K562 (cell line): ENCODE results near the gene PALLD. TPM values are rescaled to one million over a fixed set of nuclear protein-coding genes. Genes with fewer than 3 reads are reported as not detected.

Experiments
- ATAC-seq: fragments of 200-7000 bp; cut with Tn5 transposase; 3 replicates; pipeline ENCODE4 v1.9.1; 2020; ENCODE audit warnings: moderate library complexity
- BruUV-seq: library from RNA; stranded (reverse); fragments of 400-500 nt; replicated peaks from 2 replicates; lab custom pipeline; 2021; lab: Mats Ljungman, UMichigan
- CTCF ChIA-PET: fragments of 300-600 bp; formaldehyde crosslinking; extraction: SDS; loops from one replicate; lab custom pipeline; 2021; ENCODE audit warnings: low intra/inter-chr PET ratio; lab: Yijun Ruan, JAX
- POLR2A ChIA-PET: fragments of 300-600, 350-650 bp; sonication (Branson Sonifier 250); formaldehyde crosslinking; extraction: SDS; loops from one replicate; lab custom pipeline; 2021; ENCODE audit warnings: antibody characterized with exemption, inconsistent platforms; lab: Yijun Ruan, JAX
- DNase-seq, 4 experiments: peaks; one replicate each; pipeline versions ENCODE4 v3.0.0 to v3.0.0-alpha.2; 2011 to 2018; ENCODE audit warnings: low spot score in 3 of 4, mixed read lengths in 3 of 4; ENCODE audit errors: extremely low read depth in 1 of 4
- FAIRE-seq: peaks from 2 replicates; lab custom pipeline; 2011; peaks lifted over from hg19 to GRCh38; lab: Jason Lieb, UNC
- H2AFZ ChIP-seq: 2 replicates; pipeline ENCODE4 v1.6.0; 2011; ENCODE audit warnings: low read depth, low read length, control low read depth, inconsistent platforms
- H3K27ac ChIP-seq: fragments of 200-600 bp; 3 replicates; pipeline ENCODE4 v1.8.0; 2011; ENCODE audit warnings: low read depth, mild to moderate bottlenecking, control low read depth, inconsistent platforms, low read length, moderate library complexity, mixed read lengths; ENCODE audit errors: extremely low read depth
- H3K27me3 ChIP-seq, 2 experiments: fragments of 300-600 bp in 1 of 2; 2 replicates in 1 of 2; 3 replicates in 1 of 2; pipeline versions ENCODE4 v1.6.0 to v1.8.0; 2011; ENCODE audit warnings: inconsistent platforms in 2 of 2, low read length in 2 of 2, mild to moderate bottlenecking in 1 of 2, mixed read lengths in 1 of 2, moderate library complexity in 1 of 2; ENCODE audit not compliant: control insufficient read depth in 2 of 2, insufficient read depth in 2 of 2
- H3K36me3 ChIP-seq: fragments of 300-600 bp; 3 replicates; pipeline ENCODE4 v1.8.0; 2011; ENCODE audit warnings: mild to moderate bottlenecking, low read length, inconsistent platforms; ENCODE audit not compliant: control insufficient read depth, insufficient read depth
- H3K4me1 ChIP-seq, 2 experiments: fragments of 200-600 bp in 1 of 2; replicated peaks in 1 of 2; 2 replicates in 1 of 2; 3 replicates in 1 of 2; pipeline versions ENCODE4 v1.5.1 to v1.8.0; 2011; ENCODE audit warnings: inconsistent platforms in 2 of 2, low read length in 2 of 2, mild to moderate bottlenecking in 1 of 2, mixed read lengths in 1 of 2, moderate library complexity in 1 of 2; ENCODE audit not compliant: control insufficient read depth in 2 of 2, insufficient read depth in 2 of 2
- H3K4me2 ChIP-seq: 2 replicates; pipeline ENCODE4 v1.6.1; 2011; ENCODE audit warnings: low read length, control low read depth, inconsistent platforms, mixed read lengths; ENCODE audit not compliant: insufficient read depth
- H3K4me3 ChIP-seq: fragments of 200-600 bp; sonication (generic), shearing (Covaris generic); 2 replicates; pipeline ENCODE4 v1.5.1; 2016; ENCODE audit warnings: control low read depth, inconsistent platforms
- H3K79me2 ChIP-seq: fragments of 200-600 bp; 3 replicates; pipeline ENCODE4 v1.8.0; 2011; ENCODE audit warnings: low read length, inconsistent platforms; ENCODE audit not compliant: control insufficient read depth, insufficient read depth
- H3K9ac ChIP-seq, 2 experiments: 2 replicates each; pipeline versions ENCODE4 v1.6.0 to v1.6.1; 2011; ENCODE audit warnings: low read depth in 2 of 2, low read length in 2 of 2, control low read depth in 1 of 2, inconsistent platforms in 1 of 2, mild to moderate bottlenecking in 1 of 2, mixed read lengths in 1 of 2; ENCODE audit not compliant: insufficient read depth in 1 of 2
- H3K9me1 ChIP-seq: one replicate; pipeline ENCODE4 v1.6.0; 2011; ENCODE audit warnings: inconsistent platforms, mild to moderate bottlenecking, low read length, moderate library complexity; ENCODE audit not compliant: control insufficient read depth, insufficient read depth
- H3K9me3 ChIP-seq: replicated peaks from 2 replicates; pipeline ENCODE4 v1.5.1; 2011; ENCODE audit warnings: low read depth, low read length, inconsistent platforms; ENCODE audit not compliant: control insufficient read depth, insufficient read depth
- H4K20me1 ChIP-seq: replicated peaks from 2 replicates; pipeline ENCODE4 v1.6.1; 2011; ENCODE audit warnings: low read length, inconsistent platforms, mixed read lengths; ENCODE audit not compliant: control insufficient read depth, insufficient read depth
- CBX2 ChIP-seq: fragments of 200-600 bp; sonication (generic); IDR thresholded peaks from one replicate; pipeline ENCODE4 v1.6.1; 2012; ENCODE audit warnings: mild to moderate bottlenecking, low read length, inconsistent platforms; ENCODE audit not compliant: insufficient read depth, poor library complexity, severe bottlenecking
- ETV6 ChIP-seq, 3 experiments: fragments of 150-350 bp in 1 of 3; sonication (generic) in 1 of 3; formaldehyde crosslinking in 1 of 3; IDR thresholded peaks; 2 replicates each; pipeline versions ENCODE4 v1.6.1 to v1.8.0; 2014 to 2022; ENCODE audit warnings: borderline replicate concordance in 2 of 3, low read depth in 2 of 3, antibody characterized with exemption in 1 of 3, low read length in 1 of 3, mild to moderate bottlenecking in 1 of 3, missing genetic modification reagents in 1 of 3
- NCOA4 ChIP-seq: fragments of 450-650 bp; IDR thresholded peaks from 2 replicates; pipeline ENCODE4 v1.6.1; 2018; ENCODE audit warnings: mild to moderate bottlenecking; ENCODE audit not compliant: partially characterized antibody
- WGBS: fragments of 100-300 bp; shearing (Covaris generic); methylation state at CpG from one replicate; pipeline ENCODE4 v1.1.6; 2016; ENCODE audit warnings: low coverage, mixed read lengths; ENCODE audit not compliant: insufficient coverage; ENCODE audit errors: missing lambda C conversion rate; 5-methylcytosine and 5-hydroxymethylcytosine counted together
- in situ Hi-C: fragments of 300-500 bp; cut with MboI; formaldehyde crosslinking; loops from 4 replicates; pipeline ENCODE4 v1.15.0; 2018; ENCODE audit warnings: inconsistent platforms, mixed read lengths
- intact Hi-C: fragments of 100-400 bp; cut with micrococcal nuclease; formaldehyde crosslinking; loops from 2 replicates; pipeline ENCODE4 v1.14.2; 2022
- polyA plus RNA-seq, 8 experiments: library from polyadenylated mRNA; depleted of rRNA in 4 of 8; stranded (reverse) in 5 of 8; unstranded in 3 of 8; fragments of >200 nt; fragmentation: Nextera tagmentation in 2 of 8; fragmentation: Illumina TruSeq in 1 of 8; extraction: Ambion mirVana in 2 of 8; extraction: Trizol in 1 of 8; gene quantifications; 2 replicates each; pipeline versions ENCODE4 v1.2.1 to v1.2.3, GENCODE V29; 2011 to 2014; ENCODE audit warnings: inconsistent platforms in 1 of 8, missing spikeins in 1 of 8
- total RNA-seq, 7 experiments: library from RNA; depleted of rRNA in 6 of 7; stranded (reverse); fragments of >200 nt in 6 of 7; fragmentation: Illumina TruSeq in 2 of 7; extraction: Trizol in 2 of 7; gene quantifications; 2 replicates each; pipeline versions ENCODE4 v1.2.1 to v1.2.3, GENCODE V29; 2011 to 2021; ENCODE audit warnings: low replicate concordance in 1 of 7

Gene PALLD
- total and polyA plus RNA-seq, 9 of the 15 experiments (the other 6 are each of a cell fraction or from before 2014, with no cell fraction given): 0.01 to 0.35 (median 0.06) TPM; not detected in 3

GRCh38 chr4:168860827-168861226 lies 364.0 kb downstream of the PALLD start:
- DNase-seq (no peak), FAIRE-seq (no peak), ATAC-seq (no peak)
- Histone ChIP-seq H3K9ac (no peak overlapping the region), H4K20me1 (no peaks in the 10 kb centered on the region), H3K4me1 (no peaks in the 10 kb centered on the region), H3K9me3 (no peaks in the 10 kb centered on the region), H3K4me3 (no peak overlapping the region), H3K27me3 (peaks cover 2 to 4% of the 10 kb centered on the region in 2 experiments; a peak in 2 of 5 replicates), H3K79me2 (no peaks in the 10 kb centered on the region), H2AFZ (no peak overlapping the region), H3K36me3 (no peaks in the 10 kb centered on the region), H3K27ac (no peak overlapping the region), H3K4me2 (no peak overlapping the region), H3K9me1 (no peaks in the 10 kb centered on the region)
- intact Hi-C loops: no loop called here
- ChIA-PET POLR2A (no interaction called here), CTCF (no interaction called here)
- TF ChIP-seq NCOA4 (no peak), CBX2 (no peak), ETV6 (IDR thresholded peaks at IDR 0.05; ENCODE audit: borderline replicate concordance in 1 of 2, low read depth in 2 of 2, low read length in 1 of 2) (no peak), ETV6 (CRISPR knock-in tag; IDR thresholded peaks at IDR 0.05; ENCODE audit: borderline replicate concordance) (no peak)
- BruUV-seq: no TSS peak
- in situ Hi-C loops: no loop called here
- WGBS: 2% methylated on average over 3 of the region's 3 CpGs
